GM23338 (cell line): Measurements from ENCODE around the gene CHMP6. TPM values are rescaled to one million over a fixed set of nuclear protein-coding genes. Genes with fewer than 3 reads are reported as not detected.

Source experiments
- ATAC-seq: fragments of 200-7000 bp; cut with Tn5 transposase; 3 replicates; pipeline ENCODE4 v1.9.1; 2020
- DNase-seq: peaks from one replicate; pipeline ENCODE4 v3.0.0-alpha.2; 2015; ENCODE audit warnings: low spot score
- H2AFZ ChIP-seq: fragments of 200-600 bp; sonication (generic); 2 replicates; pipeline ENCODE4 v1.8.0; 2016; ENCODE audit warnings: antibody characterized with exemption, mild to moderate bottlenecking, moderate library complexity
- H3F3A ChIP-seq: fragments of 200-600 bp; sonication (generic); replicated peaks from 2 replicates; pipeline ENCODE4 v1.8.0; 2017; ENCODE audit warnings: antibody characterized with exemption, mixed run types, low read depth
- H3K27ac ChIP-seq: fragments of 200-600 bp; sonication (generic); 2 replicates; pipeline ENCODE4 v1.6.1; 2016; ENCODE audit warnings: low read depth
- H3K27me3 ChIP-seq: fragments of 200-600 bp; sonication (generic); 2 replicates; pipeline ENCODE4 v1.8.0; 2016; ENCODE audit warnings: mild to moderate bottlenecking, mixed run types, moderate library complexity; ENCODE audit not compliant: insufficient read depth
- H3K36me3 ChIP-seq: fragments of 200-600 bp; sonication (generic); 2 replicates; pipeline ENCODE4 v1.8.0; 2016; ENCODE audit warnings: mild to moderate bottlenecking; ENCODE audit not compliant: insufficient read depth
- H3K4me1 ChIP-seq: fragments of 200-600 bp; sonication (generic); 2 replicates; pipeline ENCODE4 v1.8.0; 2016; ENCODE audit warnings: mild to moderate bottlenecking, moderate library complexity; ENCODE audit not compliant: insufficient read depth
- H3K4me2 ChIP-seq: fragments of 200-600 bp; sonication (generic); 2 replicates; pipeline ENCODE4 v1.7.1; 2017; ENCODE audit warnings: mixed run types
- H3K4me3 ChIP-seq: fragments of 200-600 bp; sonication (generic); 2 replicates; pipeline ENCODE4 v1.6.1; 2016; ENCODE audit warnings: mixed run types
- H3K79me2 ChIP-seq: fragments of 200-600 bp; sonication (generic); replicated peaks from 2 replicates; pipeline ENCODE4 v1.8.0; 2017; ENCODE audit warnings: mild to moderate bottlenecking; ENCODE audit not compliant: insufficient read depth
- H3K9me2 ChIP-seq: fragments of 200-600 bp; sonication (generic); 2 replicates; pipeline ENCODE4 v1.8.0; 2017; ENCODE audit not compliant: insufficient read depth
- H4K20me1 ChIP-seq: fragments of 200-600 bp; sonication (generic); replicated peaks from 2 replicates; pipeline ENCODE4 v1.8.0; 2017; ENCODE audit warnings: mild to moderate bottlenecking; ENCODE audit not compliant: insufficient read depth
- H3K27ac Mint-ChIP-seq: 2 replicates; pipeline ENCODE4 v1.8.0; 2020; ENCODE audit warnings: inconsistent platforms, mild to moderate bottlenecking, moderate library complexity, mixed read lengths
- H3K27me3 Mint-ChIP-seq: 3 replicates; pipeline ENCODE4 v1.8.0; 2022; ENCODE audit warnings: low read depth, mild to moderate bottlenecking, moderate library complexity, mixed read lengths, inconsistent platforms; ENCODE audit not compliant: insufficient read depth, poor library complexity
- H3K36me3 Mint-ChIP-seq: 3 replicates; pipeline ENCODE4 v1.8.0; 2021; ENCODE audit warnings: low read depth, mild to moderate bottlenecking, inconsistent platforms, moderate library complexity, mixed read lengths
- H3K4me1 Mint-ChIP-seq: 3 replicates; pipeline ENCODE4 v1.8.0; 2020; ENCODE audit warnings: mild to moderate bottlenecking, inconsistent platforms, mixed read lengths
- H3K4me3 Mint-ChIP-seq: 3 replicates; pipeline ENCODE4 v1.8.0; 2021; ENCODE audit warnings: moderate library complexity, mild to moderate bottlenecking, inconsistent platforms, mixed read lengths
- H3K9me3 Mint-ChIP-seq: 3 replicates; pipeline ENCODE4 v1.8.0; 2020; ENCODE audit warnings: moderate library complexity, mild to moderate bottlenecking, inconsistent platforms, mixed read lengths
- CREB1 ChIP-seq: fragments of 250-450 bp; sonication (Bioruptor Pico); IDR thresholded peaks from 2 replicates; pipeline ENCODE4 v1.5.0; 2020; ENCODE audit warnings: low read depth, mild to moderate bottlenecking, moderate library complexity
- JUNB ChIP-seq: IDR thresholded peaks from one replicate; pipeline ENCODE4 v1.6.1; 2016; ENCODE audit warnings: antibody characterized with exemption; ENCODE audit not compliant: unreplicated experiment
- ZNF331 ChIP-seq: fragments of 250-450 bp; sonication (Bioruptor Pico); IDR thresholded peaks from 2 replicates; pipeline ENCODE4 v1.5.0; 2020; ENCODE audit warnings: low read depth, mild to moderate bottlenecking, moderate library complexity
- polyA plus RNA-seq: library from polyadenylated mRNA; unstranded; fragments of >200 nt; fragmentation: Nextera tagmentation; extraction: Ambion mirVana; gene quantifications from 2 replicates; pipeline ENCODE4 v1.2.1, GENCODE V29; 2016
- total RNA-seq: library from RNA; depleted of rRNA; stranded (reverse); fragments of >200 nt; shearing (Covaris generic); gene quantifications from 2 replicates; pipeline ENCODE4 v1.2.3, GENCODE V29; 2014
- TF ChIP-seq, protein P1 (sequence below), 2 experiments: fragments of 200-600 bp in 1 of 2; sonication (generic) in 1 of 2; conservative IDR thresholded peaks; 2 replicates each; pipeline versions ENCODE4 v1.5.1 to v1.6.1; 2016 to 2017; ENCODE audit warnings: antibody characterized with exemption in 2 of 2, low read depth in 2 of 2, mild to moderate bottlenecking in 2 of 2, moderate library complexity in 1 of 2

The CHMP6 gene
- total and polyA plus RNA-seq, 2 experiments from 2014 or later = 12.3 to 14.0 TPM

GRCh38 chr17:80948976-80949450, 42.6 kb upstream of the CHMP6 start:
- no peaks in the 10 kb centered on the region for H3K9me3 Mint-ChIP-seq
- no peak overlapping the region for H3K27ac ChIP-seq
- DNase-seq (no peak), ATAC-seq (no peak)
- H4K20me1 ChIP-seq = no peaks in the 10 kb centered on the region
- peaks cover 3% of the 10 kb centered on the region; the same call in 1 of the 2 replicates for H3K36me3 ChIP-seq
- TF ChIP-seq CREB1 (CRISPR knock-in tag) (no peak), JUNB (no peak)
- TF ChIP-seq, protein P1, sequence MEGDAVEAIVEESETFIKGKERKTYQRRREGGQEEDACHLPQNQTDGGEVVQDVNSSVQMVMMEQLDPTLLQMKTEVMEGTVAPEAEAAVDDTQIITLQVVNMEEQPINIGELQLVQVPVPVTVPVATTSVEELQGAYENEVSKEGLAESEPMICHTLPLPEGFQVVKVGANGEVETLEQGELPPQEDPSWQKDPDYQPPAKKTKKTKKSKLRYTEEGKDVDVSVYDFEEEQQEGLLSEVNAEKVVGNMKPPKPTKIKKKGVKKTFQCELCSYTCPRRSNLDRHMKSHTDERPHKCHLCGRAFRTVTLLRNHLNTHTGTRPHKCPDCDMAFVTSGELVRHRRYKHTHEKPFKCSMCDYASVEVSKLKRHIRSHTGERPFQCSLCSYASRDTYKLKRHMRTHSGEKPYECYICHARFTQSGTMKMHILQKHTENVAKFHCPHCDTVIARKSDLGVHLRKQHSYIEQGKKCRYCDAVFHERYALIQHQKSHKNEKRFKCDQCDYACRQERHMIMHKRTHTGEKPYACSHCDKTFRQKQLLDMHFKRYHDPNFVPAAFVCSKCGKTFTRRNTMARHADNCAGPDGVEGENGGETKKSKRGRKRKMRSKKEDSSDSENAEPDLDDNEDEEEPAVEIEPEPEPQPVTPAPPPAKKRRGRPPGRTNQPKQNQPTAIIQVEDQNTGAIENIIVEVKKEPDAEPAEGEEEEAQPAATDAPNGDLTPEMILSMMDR (conservative IDR thresholded peaks at IDR 0.05; ENCODE audit: low read depth in 2 of 2) = peak in 1 of 2 experiments; percentile 24; a peak in 1 of 4 replicates
- no peaks in the 10 kb centered on the region for H3F3A ChIP-seq
- H3K4me3 Mint-ChIP-seq = no peak overlapping the region
- no peaks in the 10 kb centered on the region for H3K4me1 Mint-ChIP-seq
- H3K27ac Mint-ChIP-seq = no peak overlapping the region
- no peaks in the 10 kb centered on the region for H3K9me2 ChIP-seq
- H3K79me2 ChIP-seq = no peaks in the 10 kb centered on the region
- peaks cover 18% of the 10 kb centered on the region for H3K36me3 Mint-ChIP-seq
- peaks cover 13% of the 10 kb centered on the region for H3K27me3 Mint-ChIP-seq
- H2AFZ ChIP-seq = no peak overlapping the region
- H3K4me3 ChIP-seq = no peak overlapping the region
- H3K27me3 ChIP-seq = no peaks in the 10 kb centered on the region
- H3K4me2 ChIP-seq = no peak overlapping the region
- no peaks in the 10 kb centered on the region for H3K4me1 ChIP-seq

GRCh38 chr17:80949451-80950421, 41.9 kb upstream of the CHMP6 start:
- Histone ChIP-seq H2AFZ (no peak overlapping the region), H3K4me2 (no peak overlapping the region), H3K4me3 (no peak overlapping the region), H3K27ac (no peak overlapping the region), H4K20me1 (no peaks in the 10 kb centered on the region), H3K27me3 (no peaks in the 10 kb centered on the region), H3K79me2 (no peaks in the 10 kb centered on the region), H3K36me3 (peaks cover 3% of the 10 kb centered on the region; the same call in 1 of the 2 replicates), H3K9me2 (no peaks in the 10 kb centered on the region), H3F3A (no peaks in the 10 kb centered on the region), H3K4me1 (no peaks in the 10 kb centered on the region)
- Mint-ChIP-seq H3K27me3 (peaks cover 13% of the 10 kb centered on the region), H3K4me1 (no peaks in the 10 kb centered on the region), H3K36me3 (peaks cover 18% of the 10 kb centered on the region), H3K27ac (no peak overlapping the region), H3K4me3 (no peak overlapping the region; the same call in 2 of the 3 replicates), H3K9me3 (no peaks in the 10 kb centered on the region)
- peak; percentile 65 for DNase-seq
- ATAC-seq = peak; percentile 90
- no peak for TF ChIP-seq ZNF331 (CRISPR knock-in tag)
- TF ChIP-seq, protein P1 (conservative IDR thresholded peaks at IDR 0.05; ENCODE audit: low read depth in 2 of 2) = peak in 1 of 2 experiments; percentile 48; a peak in 3 of 4 replicates
